ENCODE data around the gene OR6B3.

- TF ChIP-seq POLR2AphosphoS5 (IDR thresholded peaks at IDR 0.05; ENCODE audit: low read depth, low read length), result no peak
- TF ChIP-seq TAF1 (IDR thresholded peaks at IDR 0.05; ENCODE audit: low read depth, low read length), result no peak
- no peak for TF ChIP-seq POLR2A (IDR thresholded peaks at IDR 0.05; ENCODE audit: low read depth, low read length)
- TF ChIP-seq SPI1 (IDR thresholded peaks at IDR 0.05; ENCODE audit: low read depth, low read length), result no peak
Observed at GRCh38 chr2:240069829-240070228, 16.5 kb upstream of the OR6B3 start.

All from GM12891 (cell line).